Thyroid gland (tissue), 4 donors: Measurements from ENCODE around the gene RIMBP2.

ENCODE experiments used
- CTCF ChIP-seq, 6 experiments: fragments of 200-600 bp in 3 of 6; fragments of 450-650 bp in 3 of 6; sonication (generic) in 3 of 6; IDR thresholded peaks; one replicate each; pipeline ENCODE4 v1.5.1; 2016 to 2019; ENCODE audit warnings: antibody characterized with exemption in 6 of 6, mild to moderate bottlenecking in 2 of 6, inconsistent platforms in 1 of 6, moderate library complexity in 1 of 6
- POLR2A ChIP-seq, 2 donors: fragments of 450-650 bp; IDR thresholded peaks; one replicate each; pipeline ENCODE4 v1.6.1; 2017; ENCODE audit warnings: antibody characterized with exemption in 2 of 2, mild to moderate bottlenecking in 2 of 2, moderate library complexity in 1 of 2

- TF ChIP-seq CTCF (IDR thresholded peaks at IDR 0.05) (no peak), POLR2A (IDR thresholded peaks at IDR 0.05) (no peak)
These were observed 277.4 kb downstream of the RIMBP2 start for GRCh38 chr12:130438711-130439110.
